IMR-90 (cell line): ENCODE results near the gene FERMT3. TPM values are rescaled to one million over a fixed set of nuclear protein-coding genes. Genes with fewer than 3 reads are reported as not detected.

Source experiments
- ATAC-seq: fragments of 200-7000 bp; cut with Tn5 transposase; 2 replicates; pipeline ENCODE4 v1.9.1; 2020; ENCODE audit warnings: low read depth, mild to moderate bottlenecking, moderate library complexity
- BruUV-seq: library from RNA; stranded (reverse); fragments of 400-500 nt; replicated peaks from 2 replicates; lab custom pipeline; 2021; lab: Mats Ljungman, UMichigan
- CTCF ChIA-PET: fragments of 300-600 bp; formaldehyde crosslinking; extraction: SDS; loops from one replicate; lab custom pipeline; 2021; ENCODE audit warnings: antibody characterized with exemption; lab: Yijun Ruan, JAX
- POLR2A ChIA-PET: fragments of 300-600 bp; sonication (Branson Sonifier 250); formaldehyde crosslinking; loops from one replicate; lab custom pipeline; 2022; ENCODE audit warnings: antibody characterized with exemption; ENCODE audit not compliant: unreplicated experiment; lab: Charles Lee
- DNase-seq: peaks from one replicate; pipeline ENCODE4 v3.0.0; 2013
- H2AFZ ChIP-seq: replicated peaks from 2 replicates; pipeline ENCODE3; 2013; ENCODE audit warnings: low read length, mild to moderate bottlenecking; ENCODE audit not compliant: poor library complexity
- H2AK5ac ChIP-seq: 2 replicates; pipeline ENCODE4 v1.6.1; 2013; ENCODE audit warnings: low read depth, low read length, inconsistent platforms
- H2AK9ac ChIP-seq: replicated peaks from 2 replicates; pipeline ENCODE3; 2013; ENCODE audit warnings: mild to moderate bottlenecking, low read depth, low read length, moderate library complexity; ENCODE audit not compliant: poor library complexity
- H2BK120ac ChIP-seq: 2 replicates; pipeline ENCODE4 v1.6.1; 2013; ENCODE audit warnings: low read depth, low read length, inconsistent platforms
- H2BK15ac ChIP-seq: 3 replicates; pipeline ENCODE4 v1.6.1; 2013; ENCODE audit warnings: low read depth, low read length, inconsistent platforms
- H2BK20ac ChIP-seq: 2 replicates; pipeline ENCODE4 v1.6.1; 2013; ENCODE audit warnings: low read depth, mild to moderate bottlenecking, inconsistent platforms, low read length, moderate library complexity
- H2BK5ac ChIP-seq: 2 replicates; pipeline ENCODE4 v1.6.1; 2013; ENCODE audit warnings: mild to moderate bottlenecking, low read depth, low read length, inconsistent platforms; ENCODE audit not compliant: poor library complexity, severe bottlenecking
- H3K14ac ChIP-seq: replicated peaks from 2 replicates; pipeline ENCODE4 v1.6.1; 2013; ENCODE audit warnings: low read depth, low read length, inconsistent platforms
- H3K18ac ChIP-seq: 2 replicates; pipeline ENCODE4 v1.6.1; 2013; ENCODE audit warnings: low read depth, low read length, control low read depth
- H3K23ac ChIP-seq: 2 replicates; pipeline ENCODE4 v1.6.1; 2013; ENCODE audit warnings: low read depth, low read length, inconsistent platforms
- H3K27ac ChIP-seq: 2 replicates; pipeline ENCODE4 v1.5.1; 2013; ENCODE audit warnings: mild to moderate bottlenecking, control low read depth, low read length; ENCODE audit not compliant: insufficient read depth
- H3K27me3 ChIP-seq: 2 replicates; pipeline ENCODE4 v1.6.1; 2013; ENCODE audit warnings: low read length; ENCODE audit not compliant: control insufficient read depth, insufficient read depth
- H3K36me3 ChIP-seq: 2 replicates; pipeline ENCODE4 v1.6.1; 2013; ENCODE audit warnings: low read length, mixed read lengths; ENCODE audit not compliant: control insufficient read depth, insufficient read depth
- H3K4ac ChIP-seq: 2 replicates; pipeline ENCODE4 v1.6.1; 2013; ENCODE audit warnings: low read depth, low read length, inconsistent platforms
- H3K4me1 ChIP-seq: 2 replicates; pipeline ENCODE4 v1.6.1; 2013; ENCODE audit warnings: low read length, mixed read lengths; ENCODE audit not compliant: control insufficient read depth, insufficient read depth
- H3K4me2 ChIP-seq: 2 replicates; pipeline ENCODE4 v1.6.1; 2013; ENCODE audit warnings: low read depth, mild to moderate bottlenecking, control low read depth, low read length, moderate library complexity
- H3K4me3 ChIP-seq: 2 replicates; pipeline ENCODE4 v1.5.1; 2013; ENCODE audit warnings: low read depth, mild to moderate bottlenecking, control low read depth, low read length, moderate library complexity; ENCODE audit not compliant: insufficient read depth
- H3K56ac ChIP-seq: 2 replicates; pipeline ENCODE4 v1.6.1; 2013; ENCODE audit warnings: low read length, inconsistent platforms; ENCODE audit not compliant: insufficient read depth; ENCODE audit errors: extremely low read depth
- H3K79me1 ChIP-seq, 2 experiments: 2 replicates each; pipeline ENCODE4 v1.6.1; 2013; ENCODE audit warnings: low read length in 2 of 2, inconsistent platforms in 1 of 2, low read depth in 1 of 2
- H3K9ac ChIP-seq: 2 replicates; pipeline ENCODE4 v1.6.1; 2013; ENCODE audit warnings: low read depth, low read length, control low read depth
- H3K9me1 ChIP-seq: 2 replicates; pipeline ENCODE4 v1.6.1; 2013; ENCODE audit warnings: low read length, inconsistent platforms; ENCODE audit not compliant: insufficient read depth
- H3K9me3 ChIP-seq: 2 replicates; pipeline ENCODE4 v1.6.1; 2013; ENCODE audit warnings: low read length; ENCODE audit not compliant: control insufficient read depth, insufficient read depth
- H4K20me1 ChIP-seq: 2 replicates; pipeline ENCODE4 v1.6.1; 2013; ENCODE audit warnings: low read length, inconsistent platforms; ENCODE audit not compliant: insufficient read depth
- H4K5ac ChIP-seq: 2 replicates; pipeline ENCODE4 v1.6.1; 2013; ENCODE audit warnings: mild to moderate bottlenecking, low read depth, low read length, control low read depth
- H4K8ac ChIP-seq, 2 experiments: 2 replicates each; pipeline ENCODE4 v1.6.1; 2013; ENCODE audit warnings: low read depth in 2 of 2, low read length in 2 of 2, control low read depth in 1 of 2, inconsistent platforms in 1 of 2
- H4K91ac ChIP-seq: 2 replicates; pipeline ENCODE4 v1.6.1; 2013; ENCODE audit warnings: low read depth, low read length, inconsistent platforms; ENCODE audit not compliant: insufficient read depth
- CEBPB ChIP-seq: IDR thresholded peaks from 2 replicates; pipeline ENCODE4 v1.6.1; 2012; ENCODE audit warnings: low read depth, low read length, improper control_type of control experiment
- FOS ChIP-seq: fragments of 150-350 bp; IDR thresholded peaks from 2 replicates; pipeline ENCODE4 v1.6.1; 2016; ENCODE audit warnings: low read depth, low read length
- MAFK ChIP-seq: IDR thresholded peaks from 2 replicates; pipeline ENCODE4 v1.6.1; 2012; ENCODE audit warnings: low read depth, low read length, improper control_type of control experiment
- RCOR1 ChIP-seq: IDR thresholded peaks from 2 replicates; pipeline ENCODE4 v1.6.1; 2012; ENCODE audit warnings: mild to moderate bottlenecking, low read length, improper control_type of control experiment; ENCODE audit not compliant: insufficient replicate concordance
- SMC3 ChIP-seq: fragments of 150-350 bp; IDR thresholded peaks from 2 replicates; pipeline ENCODE4 v1.6.1; 2016; ENCODE audit warnings: low read depth, mild to moderate bottlenecking, antibody characterized with exemption, low read length, moderate library complexity
- WGBS, 2 experiments: methylation state at CpG; one replicate each; pipeline versions ENCODE4 v1.1.5 to v1.1.7; 2013; ENCODE audit warnings: missing lambda C conversion rate in 2 of 2; ENCODE audit not compliant: insufficient read length in 1 of 2; ENCODE audit errors: extremely low coverage in 2 of 2; 5-methylcytosine and 5-hydroxymethylcytosine counted together
- dilution Hi-C: fragments of 300-500 bp; cut with HindIII; formaldehyde crosslinking; loops from one replicate; pipeline ENCODE4 v1.14.3; 2018; ENCODE audit warnings: low sequenced_read_pairs; ENCODE audit not compliant: unreplicated experiment
- in situ Hi-C: fragments of 300-500 bp; cut with MboI; formaldehyde crosslinking; loops from 3 replicates; pipeline ENCODE4 v1.14.3; 2019; ENCODE audit warnings: low sequenced_read_pairs, inconsistent platforms, mixed read lengths
- intact Hi-C: fragments of 100-400 bp; cut with micrococcal nuclease; formaldehyde crosslinking; loops from 2 replicates; pipeline ENCODE4 v1.10.0; 2022
- polyA plus RNA-seq, 3 experiments: library from polyadenylated mRNA; depleted of rRNA; stranded (reverse); fragments of >200 nt; gene quantifications; 2 replicates each; pipeline ENCODE4 v1.2.3, GENCODE V29; 2012; ENCODE audit warnings: low replicate concordance in 1 of 3
- total RNA-seq: library from RNA; depleted of rRNA; stranded (reverse); fragments of >200 nt; gene quantifications from 2 replicates; pipeline ENCODE4 v1.2.3, GENCODE V29; 2012
- TF ChIP-seq, protein P1 (sequence below): fragments of 150-350 bp; IDR thresholded peaks from 2 replicates; pipeline ENCODE4 v1.6.1; 2016; ENCODE audit warnings: low read depth, mild to moderate bottlenecking, low read length, moderate library complexity, borderline replicate concordance
- TF ChIP-seq, protein P2 (sequence below): conservative IDR thresholded peaks from 2 replicates; pipeline ENCODE4 v1.5.1; 2012; ENCODE audit warnings: mild to moderate bottlenecking, low read depth, low read length, improper control_type of control experiment

Gene FERMT3
- total and polyA plus RNA-seq, 2 of the 4 experiments (the other 2 are of a cell fraction): 0.36 to 2.3 TPM

DNA sequence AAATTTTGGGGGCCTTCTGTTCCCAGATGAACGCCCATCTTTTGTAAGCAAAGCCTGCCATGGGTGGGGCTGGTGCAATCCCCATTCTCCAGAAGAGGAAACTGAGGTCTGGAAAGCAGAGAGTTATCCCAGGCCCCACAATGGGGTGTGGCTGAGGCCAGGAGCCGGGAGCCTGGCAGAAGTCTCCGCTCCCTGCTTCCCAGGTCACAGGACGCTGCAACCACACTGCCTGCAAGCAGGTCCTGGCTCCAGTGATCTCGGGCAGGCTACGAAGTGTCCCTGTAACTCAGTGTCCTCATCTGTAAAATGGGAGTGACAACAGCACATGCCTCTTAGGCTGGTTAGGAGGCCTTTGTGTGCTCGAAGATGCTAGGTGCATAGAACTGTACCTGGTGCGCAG is 46.5 kb downstream of the FERMT3 start:
- Histone ChIP-seq H3K27ac (no peak overlapping the region), H2AFZ (no peak overlapping the region), H3K4me2 (peak overlapping the region; percentile 43), H3K23ac (no peak overlapping the region), H2BK5ac (no peak overlapping the region), H3K9ac (0 out of 2 replicates have a peak overlapping the region, but pooled peaks have one; percentile 2), H3K9me1 (no peaks in the 10 kb centered on the region), H4K8ac (no peak overlapping the region), H3K56ac (no peak overlapping the region), H4K5ac (no peak overlapping the region), H2BK20ac (no peak overlapping the region), H3K79me1 (peaks cover 8 to 59% of the 10 kb centered on the region in 2 experiments), H3K4me1 (peaks cover 10% of the 10 kb centered on the region), H3K9me3 (no peaks in the 10 kb centered on the region), H3K36me3 (peaks cover 20% of the 10 kb centered on the region), H3K4ac (0 out of 2 replicates have a peak overlapping the region, but pooled peaks have one; percentile 4), H3K18ac (no peak overlapping the region), H2AK5ac (peak overlapping the region; percentile 47; the same call in 1 of the 2 replicates), H4K20me1 (peaks cover 5% of the 10 kb centered on the region; the same call in 1 of the 2 replicates), H3K27me3 (no peaks in the 10 kb centered on the region), H4K91ac (no peak overlapping the region), H2BK120ac (no peak overlapping the region), H3K4me3 (no peak overlapping the region; the same call in 1 of the 2 replicates), H2BK15ac (no peak overlapping the region), H2AK9ac (peak overlapping the region; percentile 68), H3K14ac (no peak overlapping the region)
- dilution Hi-C loops: no loop called here
- TF ChIP-seq MAFK (no peak), FOS (no peak), RCOR1 (no peak), SMC3 (no peak), CEBPB (no peak)
- TF ChIP-seq, protein P1, sequence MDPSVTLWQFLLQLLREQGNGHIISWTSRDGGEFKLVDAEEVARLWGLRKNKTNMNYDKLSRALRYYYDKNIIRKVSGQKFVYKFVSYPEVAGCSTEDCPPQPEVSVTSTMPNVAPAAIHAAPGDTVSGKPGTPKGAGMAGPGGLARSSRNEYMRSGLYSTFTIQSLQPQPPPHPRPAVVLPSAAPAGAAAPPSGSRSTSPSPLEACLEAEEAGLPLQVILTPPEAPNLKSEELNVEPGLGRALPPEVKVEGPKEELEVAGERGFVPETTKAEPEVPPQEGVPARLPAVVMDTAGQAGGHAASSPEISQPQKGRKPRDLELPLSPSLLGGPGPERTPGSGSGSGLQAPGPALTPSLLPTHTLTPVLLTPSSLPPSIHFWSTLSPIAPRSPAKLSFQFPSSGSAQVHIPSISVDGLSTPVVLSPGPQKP: no peak
- TF ChIP-seq, protein P2, sequence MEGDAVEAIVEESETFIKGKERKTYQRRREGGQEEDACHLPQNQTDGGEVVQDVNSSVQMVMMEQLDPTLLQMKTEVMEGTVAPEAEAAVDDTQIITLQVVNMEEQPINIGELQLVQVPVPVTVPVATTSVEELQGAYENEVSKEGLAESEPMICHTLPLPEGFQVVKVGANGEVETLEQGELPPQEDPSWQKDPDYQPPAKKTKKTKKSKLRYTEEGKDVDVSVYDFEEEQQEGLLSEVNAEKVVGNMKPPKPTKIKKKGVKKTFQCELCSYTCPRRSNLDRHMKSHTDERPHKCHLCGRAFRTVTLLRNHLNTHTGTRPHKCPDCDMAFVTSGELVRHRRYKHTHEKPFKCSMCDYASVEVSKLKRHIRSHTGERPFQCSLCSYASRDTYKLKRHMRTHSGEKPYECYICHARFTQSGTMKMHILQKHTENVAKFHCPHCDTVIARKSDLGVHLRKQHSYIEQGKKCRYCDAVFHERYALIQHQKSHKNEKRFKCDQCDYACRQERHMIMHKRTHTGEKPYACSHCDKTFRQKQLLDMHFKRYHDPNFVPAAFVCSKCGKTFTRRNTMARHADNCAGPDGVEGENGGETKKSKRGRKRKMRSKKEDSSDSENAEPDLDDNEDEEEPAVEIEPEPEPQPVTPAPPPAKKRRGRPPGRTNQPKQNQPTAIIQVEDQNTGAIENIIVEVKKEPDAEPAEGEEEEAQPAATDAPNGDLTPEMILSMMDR: no peak
- DNase-seq: no peak
- 82% methylated on average over 5 of the region's 8 CpGs; no CpG with 5 or more reads in 1 of the 2 experiments for WGBS, 2 experiments
- no TSS peak for BruUV-seq
- CTCF ChIA-PET: interaction anchor here (1.4 kb wide), 1 partner anchor 52 kb away, joined by 4 read pairs; no protein-coding TSS in a partner anchor
- intact Hi-C loops: no loop called here
- no peak for ATAC-seq
- POLR2A ChIA-PET: interaction anchor here (0.7 kb wide), 1 partner anchor 11 kb away, joined by 3 read pairs; no protein-coding TSS in a partner anchor
- in situ Hi-C loops: no loop called here
